ENCODE measurements around the gene AIG1.

DNA sequence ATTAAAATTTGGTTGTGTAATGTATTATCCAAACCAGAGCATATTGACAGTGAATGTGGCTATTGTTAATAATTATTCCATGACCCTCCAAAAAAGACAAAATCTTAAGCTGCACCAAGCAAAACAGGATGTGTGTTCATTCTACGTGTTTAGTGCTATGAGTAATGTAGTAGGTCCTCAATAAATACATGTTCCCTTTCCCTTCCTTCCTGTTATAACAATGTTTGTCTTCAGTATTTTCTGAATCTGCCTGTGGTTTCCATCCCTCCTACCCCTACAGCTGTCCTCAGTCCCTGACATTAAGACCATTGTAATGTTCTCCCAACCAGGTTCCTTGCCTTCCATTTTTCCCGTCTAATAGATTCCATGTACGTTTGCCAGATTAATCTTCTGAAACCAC lies 163.8 kb downstream of the AIG1 start:
- no peak for TF ChIP-seq EZH2 (IDR thresholded peaks at IDR 0.05; ENCODE audit: insufficient read depth, poor library complexity, severe bottlenecking)
- TF ChIP-seq EZH2phosphoT487 (IDR thresholded peaks at IDR 0.05; ENCODE audit: insufficient read depth, low read depth) = no peak

Data from GM23248 (cell line).